Liver (tissue), 3 donors: Measurements from ENCODE around the gene MAMDC4.

Experiments used
- CTCF ChIP-seq: fragments of 150-350 bp; IDR thresholded peaks from 2 replicates; pipeline ENCODE4 v1.5.1; 2017; ENCODE audit warnings: improper control_type of control experiment, low read depth, low read length; ENCODE audit not compliant: missing input control
- EGR1 ChIP-seq, 2 donors: IDR thresholded peaks; 2 replicates each; pipeline ENCODE4 v1.6.1; 2016 to 2018; ENCODE audit warnings: antibody characterized with exemption in 2 of 2, low read depth in 2 of 2
- FOXA1 ChIP-seq: IDR thresholded peaks from 2 replicates; pipeline ENCODE4 v1.6.1; 2016; ENCODE audit warnings: antibody characterized with exemption
- HNF4A ChIP-seq, 2 donors: conservative IDR thresholded peaks; 2 replicates each; pipeline ENCODE4 v1.6.1; 2016; ENCODE audit warnings: antibody characterized with exemption in 2 of 2, mild to moderate bottlenecking in 2 of 2
- JUND ChIP-seq, 2 donors: IDR thresholded peaks; 2 replicates each; pipeline ENCODE4 v1.6.1; 2016; ENCODE audit warnings: antibody characterized with exemption in 2 of 2
- RAD21 ChIP-seq, 2 donors: IDR thresholded peaks; 2 replicates each; pipeline ENCODE4 v1.6.1; 2016; ENCODE audit warnings: antibody characterized with exemption in 2 of 2, mild to moderate bottlenecking in 2 of 2
- SP1 ChIP-seq: IDR thresholded peaks from 2 replicates; pipeline ENCODE4 v1.6.1; 2018; ENCODE audit warnings: antibody characterized with exemption, mild to moderate bottlenecking
- TF ChIP-seq, protein P1 (sequence below): IDR thresholded peaks from 2 replicates; pipeline ENCODE4 v1.6.1; 2016; ENCODE audit warnings: antibody characterized with exemption
- donor health status: healthy.
- donor health status: healthy.

DNA sequence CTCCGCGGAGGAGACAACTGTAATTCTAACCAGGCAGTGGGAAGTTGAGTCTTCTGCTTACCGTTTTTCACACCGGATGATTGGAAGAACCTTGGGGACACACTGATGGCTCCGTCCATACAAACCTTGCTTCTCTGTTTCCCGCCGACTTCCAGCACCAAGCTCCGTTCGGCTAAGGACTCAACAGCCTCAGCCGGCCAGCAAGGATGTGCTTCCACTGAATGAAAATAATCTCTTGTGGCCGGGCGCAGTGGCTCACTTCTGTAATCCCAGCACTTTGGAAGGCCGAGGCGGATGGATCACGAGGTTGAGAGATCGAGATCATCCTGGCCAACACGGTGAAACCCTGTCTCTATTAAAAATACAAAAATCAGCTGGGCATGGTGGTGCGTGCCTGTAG lies 15.8 kb downstream of the MAMDC4 start:
- TF ChIP-seq CTCF (no peak), RAD21 (IDR thresholded peaks at IDR 0.05) (no peak), HNF4A (conservative IDR thresholded peaks at IDR 0.05) (no peak), SP1 (no peak), FOXA1 (no peak), JUND (IDR thresholded peaks at IDR 0.05) (no peak), EGR1 (IDR thresholded peaks at IDR 0.05; ENCODE audit: low read depth in 2 of 2) (no peak)
- TF ChIP-seq, protein P1, sequence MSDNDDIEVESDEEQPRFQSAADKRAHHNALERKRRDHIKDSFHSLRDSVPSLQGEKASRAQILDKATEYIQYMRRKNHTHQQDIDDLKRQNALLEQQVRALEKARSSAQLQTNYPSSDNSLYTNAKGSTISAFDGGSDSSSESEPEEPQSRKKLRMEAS: no peak
